HTERT RPE-1 (cell line): ENCODE data around the gene SLC6A3.
"Not testable (repeated sequence)": the region's sequence is repeated elsewhere in the genome, so short reads cannot be mapped to it uniquely, and the experiment has no call there.

ENCODE experiments used
- in situ Hi-C: fragments of 300-500 bp; cut with MboI; formaldehyde crosslinking; loops from 4 replicates; pipeline ENCODE4 v1.14.3; 2020; ENCODE audit warnings: low sequenced_read_pairs

SLC6A3 gene

GRCh38 chr5:1422522-1422921 lies 22.7 kb downstream of the SLC6A3 start:
- in situ Hi-C loops: not testable (repeated sequence)

GRCh38 chr5:1421521-1422341 lies 23.5 kb downstream of the SLC6A3 start:
- in situ Hi-C loops: no loop called here

GRCh38 chr5:1420211-1421195 lies 24.7 kb downstream of the SLC6A3 start:
- in situ Hi-C loops: no loop called here

GRCh38 chr5:1419476-1420210 lies 25.6 kb downstream of the SLC6A3 start:
- in situ Hi-C loops: no loop called here

GRCh38 chr5:1418921-1419280 lies 26.3 kb downstream of the SLC6A3 start:
- in situ Hi-C loops: no loop called here

GRCh38 chr5:1418238-1418920 lies 26.9 kb downstream of the SLC6A3 start:
- in situ Hi-C loops: no loop called here

- in situ Hi-C loops: no loop called here
Measured at GRCh38 chr5:1417586-1418225, 27.5 kb downstream of the SLC6A3 start.

- in situ Hi-C loops: no loop called here
Measured at GRCh38 chr5:1416856-1417469, 28.3 kb downstream of the SLC6A3 start.

- in situ Hi-C loops: no loop called here
Measured at GRCh38 chr5:1415626-1416360, 29.4 kb downstream of the SLC6A3 start.

GRCh38 chr5:1415059-1415425 lies 30.2 kb downstream of the SLC6A3 start:
- in situ Hi-C loops: no loop called here

- in situ Hi-C loops: no loop called here
Measured at GRCh38 chr5:1414311-1415058, 30.8 kb downstream of the SLC6A3 start.

- in situ Hi-C loops: no loop called here
Measured at GRCh38 chr5:1413611-1414241, 31.5 kb downstream of the SLC6A3 start.

GRCh38 chr5:1413211-1413610 lies 32.0 kb downstream of the SLC6A3 start:
- in situ Hi-C loops: no loop called here

GRCh38 chr5:1412621-1413020 lies 32.6 kb downstream of the SLC6A3 start:
- in situ Hi-C loops: no loop called here

- in situ Hi-C loops: no loop called here
Measured at GRCh38 chr5:1412163-1412562, 33.1 kb downstream of the SLC6A3 start.

GRCh38 chr5:1411099-1411498 lies 34.1 kb downstream of the SLC6A3 start:
- in situ Hi-C loops: no loop called here

- in situ Hi-C loops: no loop called here
Measured at GRCh38 chr5:1410156-1411014, 34.9 kb downstream of the SLC6A3 start.
